Heart right ventricle (tissue), 16 donors: Measurements from ENCODE around the gene P2RY10. TPM values are rescaled to one million over a fixed set of nuclear protein-coding genes. Genes with fewer than 3 reads are reported as not detected.

ENCODE experiments used
- ATAC-seq, 8 donors: fragments of 200-7000 bp; cut with Tn5 transposase; one replicate each; pipeline ENCODE4 v1.9.1; 2020; ENCODE audit warnings: mild to moderate bottlenecking in 8 of 8, moderate library complexity in 8 of 8, moderate number of reproducible peaks in 1 of 8
- DNase-seq, 2 donors: peaks; one replicate each; pipeline ENCODE4 v3.0.0-alpha.2; 2020
- H3K27ac ChIP-seq, 10 donors: fragments of 200-600 bp; sonication (generic) in 2 of 10; one replicate each; pipeline versions ENCODE4 v1.5.0 to v1.8.0; 2020 to 2022; ENCODE audit warnings: mild to moderate bottlenecking in 3 of 10
- H3K27me3 ChIP-seq, 7 donors: fragments of 200-600 bp; one replicate each; pipeline ENCODE4 v1.8.0; 2021 to 2022; ENCODE audit warnings: mild to moderate bottlenecking in 2 of 7
- H3K36me3 ChIP-seq, 9 donors: fragments of 200-600 bp; sonication (generic) in 1 of 9; one replicate each; pipeline versions ENCODE4 v1.5.0 to v1.8.0; 2020 to 2022; ENCODE audit warnings: mild to moderate bottlenecking in 2 of 9
- H3K4me1 ChIP-seq, 9 donors: fragments of 200-600 bp; sonication (generic) in 1 of 9; one replicate each; pipeline versions ENCODE4 v1.5.0 to v1.8.0; 2020 to 2022; ENCODE audit warnings: mild to moderate bottlenecking in 4 of 9
- H3K4me3 ChIP-seq, 10 donors: fragments of 200-600 bp; sonication (generic) in 2 of 10; one replicate each; pipeline versions ENCODE4 v1.5.0 to v1.8.0; 2020 to 2022; ENCODE audit warnings: mild to moderate bottlenecking in 7 of 10, moderate library complexity in 2 of 10
- H3K9me3 ChIP-seq, 11 donors: fragments of 200-600 bp in 10 of 11; sonication (generic) in 2 of 11; one replicate each; pipeline versions ENCODE4 v1.5.0 to v1.8.0; 2013 to 2022; ENCODE audit warnings: mild to moderate bottlenecking in 2 of 11, control low read depth in 1 of 11, moderate library complexity in 1 of 11
- CTCF ChIP-seq, 9 donors: fragments of 200-600 bp; sonication (generic) in 2 of 9; IDR thresholded peaks; one replicate each; pipeline versions ENCODE4 v1.5.0 to v1.8.0; 2021 to 2022; ENCODE audit warnings: antibody characterized with exemption in 9 of 9, mild to moderate bottlenecking in 5 of 9, moderate library complexity in 1 of 9
- WGBS, 2 donors: extraction: QIAGEN DNeasy Blood & Tissue Kit; methylation state at CpG; one replicate each; pipeline ENCODE4 v1.1.7; 2013; ENCODE audit warnings: inconsistent platforms in 1 of 2; 5-methylcytosine and 5-hydroxymethylcytosine counted together
- intact Hi-C, 10 donors: fragments of 100-400 bp; cut with DNase I; formaldehyde crosslinking; loops; one replicate each; pipeline versions ENCODE4 v1.11.1 to v1.14.2; 2022
- polyA plus RNA-seq, 2 donors: library from polyadenylated mRNA; stranded (reverse); fragments of 200-250 nt; gene quantifications; one replicate each; pipeline ENCODE4 v1.2.3, GENCODE V29; 2013
- total RNA-seq, 10 donors: library from RNA; stranded (reverse); fragmentation: NEBNext Ultra II Directional in 3 of 10; extraction: Animal tissue kit (Norgen Biotek cat#: 25700) in 3 of 10; gene quantifications; one replicate each; pipeline versions ENCODE4 v1.2.1 to v1.2.4, GENCODE V29; 2021 to 2023
- donor health status: Arrhythmogenic right ventricular cardiomyopathy.
- donor health status: ischemic (EF 13 %, LVEDD 7.1; RV severe dilation, severe dysfunction).
- donor health status: healthy with polysubstance abuse.
- donor health status: DM: no; HTN: yes; CAD: no.
- donor health status: DM: no; HTN: no; CAD: no.
- donor health status: ischemic (EF 25% LVEDD 6.9; RV normal size, moderate dysfunction).
- donor health status: ischemic (EF 25% LVEDD 5.7; RV mildly dilated, moderate dysfunction).
- donor health status: healthy.
- donor health status: DM: yes; HTN: yes; CAD: no.
- donor health status: Ischemic cardiomyopathy.
- donor health status: ischemic (EF 35%, LVEDD 5.7; RV mildly dilated, moderate dysfunction).
- donor health status: nonischemic (EF 11% LVEDD 7.7; RV severe dilation, severe dysfunction).
- donor health status: DM: yes; HTN: yes; CAD: no.
- donor health status: PGD.
- donor health status: ischemic (EF 29% LVEDD 5.4; RV normal size, mild dysfunction).
- donor health status: nonischemic (EF 23%, LVEDD 6.1; RV moderate dilation, normal function).

Gene P2RY10
- total and polyA plus RNA-seq, 12 donors: 0.07 to 2.2 (median 0.23) TPM; not detected in 5

- Histone ChIP-seq H3K4me1 (no peaks in the 10 kb centered on the region), H3K4me3 (no peak overlapping the region), H3K27me3 (no peaks in the 10 kb centered on the region), H3K9me3 (peaks cover 0 to 8% (median 0%) of the 10 kb centered on the region in 11 donors), H3K36me3 (no peaks in the 10 kb centered on the region), H3K27ac (no peak overlapping the region)
- ATAC-seq: no peak
- WGBS, 2 donors: 96 to 98% methylated on average over 6 to 7 of the region's 7 CpGs
- DNase-seq: no peak
- TF ChIP-seq CTCF (IDR thresholded peaks at IDR 0.05): no peak
- intact Hi-C loops: no loop called here
Observed at GRCh38 chrX:78934866-78935265, 10.3 kb upstream of the P2RY10 start.

GRCh38 chrX:78944351-78944750 is 840 bp upstream of the P2RY10 start:
- no peak for TF ChIP-seq CTCF (IDR thresholded peaks at IDR 0.05)
- Histone ChIP-seq H3K27me3 (peaks cover 0 to 11% (median 0%) of the 10 kb centered on the region in 7 donors), H3K4me1 (peaks cover 0 to 3% (median 0%) of the 10 kb centered on the region in 9 donors), H3K36me3 (no peaks in the 10 kb centered on the region), H3K4me3 (no peak overlapping the region), H3K9me3 (no peaks in the 10 kb centered on the region), H3K27ac (peak overlapping the region in 1 of 10 donors; percentile 74)
- DNase-seq: no peak
- intact Hi-C loops: loop anchor here in 1 of 10 donors (10.0 kb wide), 1 partner anchor 320 kb away; no protein-coding TSS in a partner anchor
- WGBS, 2 donors: 85 to 86% methylated on average over 3 of the region's 3 CpGs
- ATAC-seq: no peak

- WGBS, 2 donors: 62 to 63% methylated on average over 1 of the region's 1 CpG
- intact Hi-C loops: loop anchor here in 1 of 10 donors (10.0 kb wide), 1 partner anchor 318 kb away; no protein-coding TSS in a partner anchor
- no peaks in the 10 kb centered on the region for H3K36me3 ChIP-seq
- ATAC-seq (no peak), DNase-seq (no peak)
- H3K4me1 ChIP-seq: peaks cover 0 to 3% (median 0%) of the 10 kb centered on the region in 9 donors
- peak overlapping the region in 1 of 10 donors; percentile 42 for H3K4me3 ChIP-seq
- no peaks in the 10 kb centered on the region for H3K9me3 ChIP-seq
- TF ChIP-seq CTCF (IDR thresholded peaks at IDR 0.05): no peak
- peak overlapping the region in 1 of 10 donors; percentile 74 for H3K27ac ChIP-seq
- H3K27me3 ChIP-seq: peaks cover 0 to 7% (median 0%) of the 10 kb centered on the region in 7 donors
Observed at GRCh38 chrX:78946178-78946931, 1.2 kb downstream of the P2RY10 start.

- ATAC-seq (no peak), DNase-seq (no peak)
- Histone ChIP-seq H3K27me3 (peaks cover 0 to 5% (median 0%) of the 10 kb centered on the region in 7 donors), H3K36me3 (no peaks in the 10 kb centered on the region), H3K4me3 (no peak overlapping the region), H3K9me3 (no peaks in the 10 kb centered on the region), H3K27ac (no peak overlapping the region), H3K4me1 (peaks cover 0 to 3% (median 0%) of the 10 kb centered on the region in 9 donors)
- TF ChIP-seq CTCF (IDR thresholded peaks at IDR 0.05): no peak
- intact Hi-C loops: no loop called here
- WGBS, 2 donors: 63 to 67% methylated on average over 3 of the region's 3 CpGs
Observed at GRCh38 chrX:78950009-78950835, 5.0 kb downstream of the P2RY10 start.
